SK-N-SH (cell line): Measurements from ENCODE around the gene AHRR. TPM values are rescaled to one million over a fixed set of nuclear protein-coding genes. Genes with fewer than 3 reads are reported as not detected.

Experiments used
- CTCF ChIA-PET: fragments of 300-600, 350-600 bp; formaldehyde crosslinking; extraction: SDS; loops from one replicate; lab custom pipeline; 2021; lab: Yijun Ruan, JAX
- POLR2A ChIA-PET: fragments of 350-600 bp; sonication (Branson Sonifier 250); formaldehyde crosslinking; extraction: SDS; loops from one replicate; lab custom pipeline; 2020; ENCODE audit warnings: antibody characterized with exemption, inconsistent platforms; lab: Yijun Ruan, JAX
- DNase-seq: peaks from one replicate; pipeline ENCODE4 v3.0.0; 2012
- H2AFZ ChIP-seq: fragments of 200-600 bp; sonication (generic); 2 replicates; pipeline ENCODE4 v1.8.1; 2016; ENCODE audit warnings: antibody characterized with exemption, mild to moderate bottlenecking, low read depth
- H3F3A ChIP-seq: fragments of 200-600 bp; sonication (generic); replicated peaks from 2 replicates; pipeline ENCODE3; 2016; ENCODE audit warnings: antibody characterized with exemption, mild to moderate bottlenecking; ENCODE audit not compliant: insufficient read depth
- H3K27ac ChIP-seq, 2 experiments: fragments of 200-500 bp in 1 of 2; fragments of 200-600 bp in 1 of 2; sonication (Bioruptor generic) in 1 of 2; sonication (generic), shearing (Covaris generic) in 1 of 2; 2 replicates each; pipeline versions ENCODE4 v1.5.1 to v1.6.1; 2014 to 2016; ENCODE audit warnings: low read depth in 2 of 2, inconsistent platforms in 1 of 2, low read length in 1 of 2, mild to moderate bottlenecking in 1 of 2, mixed read lengths in 1 of 2
- H3K27me3 ChIP-seq: fragments of 200-600 bp; sonication (generic), shearing (Covaris generic); 2 replicates; pipeline ENCODE4 v1.6.1; 2016; ENCODE audit warnings: mixed run types; ENCODE audit not compliant: insufficient read depth
- H3K36me3 ChIP-seq, 2 experiments: fragments of 200-500 bp in 1 of 2; fragments of 200-600 bp in 1 of 2; sonication (Bioruptor generic) in 1 of 2; sonication (generic) in 1 of 2; replicated peaks in 1 of 2; 2 replicates each; pipeline versions ENCODE3 to v1.5.1; 2014 to 2016; ENCODE audit warnings: low read length in 1 of 2, mild to moderate bottlenecking in 1 of 2; ENCODE audit not compliant: insufficient read depth in 2 of 2, control insufficient read depth in 1 of 2
- H3K4me1 ChIP-seq, 2 experiments: fragments of 200-500 bp in 1 of 2; fragments of 200-600 bp in 1 of 2; sonication (Bioruptor generic) in 1 of 2; sonication (generic), shearing (Covaris generic) in 1 of 2; 2 replicates each; pipeline versions ENCODE4 v1.5.1 to v1.6.1; 2014 to 2016; ENCODE audit warnings: low read depth in 1 of 2, low read length in 1 of 2, mixed run types in 1 of 2; ENCODE audit not compliant: insufficient read depth in 2 of 2, control insufficient read depth in 1 of 2
- H3K4me2 ChIP-seq: fragments of 200-600 bp; sonication (generic), shearing (Covaris generic); 2 replicates; pipeline ENCODE4 v1.6.1; 2017; ENCODE audit warnings: mixed run types
- H3K4me3 ChIP-seq, 2 experiments: fragments of 200-500 bp in 1 of 2; fragments of 200-600 bp in 1 of 2; sonication (Bioruptor generic) in 1 of 2; sonication (generic), shearing (Covaris generic) in 1 of 2; 2 replicates each; pipeline versions ENCODE4 v1.5.1 to v1.8.1; 2014 to 2016; ENCODE audit warnings: low read depth in 2 of 2, inconsistent platforms in 1 of 2, low read length in 1 of 2, mild to moderate bottlenecking in 1 of 2, mixed read lengths in 1 of 2, moderate library complexity in 1 of 2
- H3K79me2 ChIP-seq: fragments of 200-600 bp; sonication (generic); 2 replicates; pipeline ENCODE4 v1.8.1; 2017; ENCODE audit warnings: mild to moderate bottlenecking; ENCODE audit not compliant: insufficient read depth
- H3K9ac ChIP-seq: fragments of 200-600 bp; sonication (generic); 2 replicates; pipeline ENCODE4 v1.6.1; 2017; ENCODE audit warnings: mixed run types
- H3K9me2 ChIP-seq: fragments of 200-600 bp; sonication (generic); 2 replicates; pipeline ENCODE4 v1.6.1; 2017; ENCODE audit warnings: mixed run types
- H3K9me3 ChIP-seq: fragments of 200-600 bp; sonication (generic); 2 replicates; pipeline ENCODE4 v1.6.1; 2017; ENCODE audit warnings: mixed run types, mild to moderate bottlenecking, moderate library complexity
- H4K20me1 ChIP-seq: fragments of 200-600 bp; sonication (generic); 2 replicates; pipeline ENCODE4 v1.6.1; 2017; ENCODE audit warnings: mild to moderate bottlenecking, mixed run types; ENCODE audit not compliant: insufficient read depth
- CTCF ChIP-seq: fragments of 200-600 bp; sonication (generic); IDR thresholded peaks from 2 replicates; pipeline ENCODE4 v1.6.1; 2017; ENCODE audit warnings: antibody characterized with exemption, mild to moderate bottlenecking, moderate library complexity
- FOSL2 ChIP-seq: IDR thresholded peaks from 2 replicates; pipeline ENCODE4 v1.4.0; 2012; ENCODE audit warnings: low read depth, mild to moderate bottlenecking, moderate library complexity, borderline replicate concordance
- FOXJ3 ChIP-seq: sonication (generic); formaldehyde crosslinking; IDR thresholded peaks from 2 replicates; pipeline ENCODE4 v1.5.1; 2020; ENCODE audit warnings: mild to moderate bottlenecking, missing genetic modification reagents
- GABPA ChIP-seq: IDR thresholded peaks from 2 replicates; pipeline ENCODE4 v1.4.0; 2012; ENCODE audit warnings: low read depth, mild to moderate bottlenecking
- RAD21 ChIP-seq: IDR thresholded peaks from 2 replicates; pipeline ENCODE4 v1.6.1; 2012; ENCODE audit warnings: mild to moderate bottlenecking, low read length
- SMC3 ChIP-seq: IDR thresholded peaks from 2 replicates; pipeline ENCODE4 v1.6.1; 2012; ENCODE audit warnings: low read depth, low read length, improper control_type of control experiment
- TAF1 ChIP-seq: IDR thresholded peaks from 2 replicates; pipeline ENCODE4 v1.6.1; 2012; ENCODE audit warnings: low read depth, mild to moderate bottlenecking, low read length, moderate library complexity, borderline replicate concordance
- WGBS: methylation state at CpG from one replicate; pipeline ENCODE4 v1.1.6; 2017; ENCODE audit warnings: low lambda C conversion rate; 5-methylcytosine and 5-hydroxymethylcytosine counted together
- polyA plus RNA-seq, 3 experiments: library from polyadenylated mRNA; depleted of rRNA; stranded (reverse); fragments of >200 nt; gene quantifications; 2 replicates each; pipeline ENCODE4 v1.2.3, GENCODE V29; 2012

The AHRR gene
- polyA plus RNA-seq, 1 of the 3 experiments (the other 2 are of a cell fraction) = 0.71 TPM

- no peaks in the 10 kb centered on the region for H3K36me3 ChIP-seq
- POLR2A ChIA-PET = no interaction called here
Measured at GRCh38 chr5:431001-431710, 109.6 kb downstream of the AHRR start.

GRCh38 chr5:431711-432050, 110.2 kb downstream of the AHRR start:
- no peaks in the 10 kb centered on the region for H4K20me1 ChIP-seq
- H3K27ac ChIP-seq = no peak overlapping the region
- H3K36me3 ChIP-seq = no peaks in the 10 kb centered on the region
- H3K79me2 ChIP-seq = no peaks in the 10 kb centered on the region
- CTCF ChIA-PET = interaction anchor here (0.6 to 2.7 kb wide), 24 partner anchors 10 to 405 kb away, joined by 3 to 18 read pairs (median 3); partner anchors contain the start of gene AHRR
- no peak overlapping the region for H2AFZ ChIP-seq
- H3K27me3 ChIP-seq = no peaks in the 10 kb centered on the region
- no peaks in the 10 kb centered on the region for H3K9me3 ChIP-seq
- no peaks in the 10 kb centered on the region for H3K9me2 ChIP-seq
- POLR2A ChIA-PET = no interaction called here
- peaks cover 0 to 3% of the 10 kb centered on the region in 2 experiments; a peak in 1 of 4 replicates for H3K4me1 ChIP-seq
- H3K9ac ChIP-seq = no peak overlapping the region
- TF ChIP-seq FOXJ3 (CRISPR knock-in tag) = no peak
- DNase-seq = no peak
- no peak overlapping the region for H3K4me3 ChIP-seq
- whole genome bisulfite sequencing = 84% methylated on average over 4 of the region's 4 CpGs
- H3K4me2 ChIP-seq = no peak overlapping the region
- H3F3A ChIP-seq = no peaks in the 10 kb centered on the region

More at GRCh38 chr5:431001-431710, 109.6 kb downstream of the AHRR start:
- Histone ChIP-seq H3K27me3 (no peaks in the 10 kb centered on the region), H3F3A (no peaks in the 10 kb centered on the region), H2AFZ (no peak overlapping the region), H3K4me2 (no peak overlapping the region), H4K20me1 (no peaks in the 10 kb centered on the region), H3K79me2 (no peaks in the 10 kb centered on the region), H3K4me1 (peaks cover 0 to 3% of the 10 kb centered on the region in 2 experiments; a peak in 1 of 4 replicates), H3K9me3 (no peaks in the 10 kb centered on the region), H3K9me2 (no peaks in the 10 kb centered on the region), H3K27ac (no peak overlapping the region), H3K4me3 (no peak overlapping the region; a peak in 1 of 4 replicates), H3K9ac (no peak overlapping the region)
- CTCF ChIA-PET = interaction anchor here (0.6 to 2.7 kb wide), 26 partner anchors 9 to 405 kb away, joined by 3 to 18 read pairs (median 3); partner anchors contain the start of genes AHRR and PDCD6
- WGBS = 31% methylated on average over 7 of the region's 18 CpGs
- peak; percentile 75 for TF ChIP-seq RAD21
- no peak for TF ChIP-seq TAF1
- peak; percentile 77 for TF ChIP-seq SMC3
- no peak for TF ChIP-seq GABPA
- TF ChIP-seq CTCF = peak; percentile 63
- TF ChIP-seq FOSL2 = no peak
- DNase-seq = peak; percentile 93
